Adrenal gland (tissue), 5 donors: ENCODE data around the gene NRIP3.

Experiments used
- CTCF ChIP-seq, 6 experiments: fragments of 450-650 bp in 4 of 6; fragments of 200-600 bp in 2 of 6; sonication (generic) in 1 of 6; IDR thresholded peaks; 1 replicate in 5 of 6; 2 replicates in 1 of 6; pipeline versions ENCODE4 v1.5.1 to v1.8.0; 2016 to 2021; ENCODE audit warnings: antibody characterized with exemption in 6 of 6, mild to moderate bottlenecking in 2 of 6, moderate library complexity in 1 of 6
- POLR2A ChIP-seq, 2 donors: fragments of 450-650 bp; IDR thresholded peaks; one replicate each; pipeline ENCODE4 v1.6.1; 2017; ENCODE audit warnings: antibody characterized with exemption in 2 of 2, mild to moderate bottlenecking in 2 of 2, moderate library complexity in 1 of 2
- donor health status: DM: no; HTN: no; CAD: no.

- no peak for TF ChIP-seq CTCF (IDR thresholded peaks at IDR 0.05)
- no peak for TF ChIP-seq POLR2A (IDR thresholded peaks at IDR 0.05)
Measured at GRCh38 chr11:9020916-9021315, 17.1 kb upstream of the NRIP3 start.
